Panc1 (cell line): ENCODE results near the gene CPXM1. TPM values are rescaled to one million over a fixed set of nuclear protein-coding genes. Genes with fewer than 3 reads are reported as not detected.
"Not testable (repeated sequence)": the region's sequence is repeated elsewhere in the genome, so short reads cannot be mapped to it uniquely, and the experiment has no call there.

ENCODE experiments used
- ATAC-seq: fragments of 200-7000 bp; cut with Tn5 transposase; 2 replicates; pipeline ENCODE4 v1.9.1; 2020; ENCODE audit warnings: mild to moderate bottlenecking, moderate library complexity
- BruUV-seq: library from RNA; stranded (reverse); fragments of 400-500 nt; replicated peaks from 2 replicates; lab custom pipeline; 2021; lab: Mats Ljungman, UMichigan
- CTCF ChIA-PET: fragments of 300-600 bp; sonication (Branson Sonifier 250); formaldehyde crosslinking; loops from one replicate; lab custom pipeline; 2022; ENCODE audit warnings: antibody characterized with exemption; lab: Charles Lee
- POLR2A ChIA-PET: fragments of 300-600 bp; sonication (Branson Sonifier 250); formaldehyde crosslinking; loops from one replicate; lab custom pipeline; 2022; ENCODE audit warnings: antibody characterized with exemption; lab: Charles Lee
- DNase-seq: peaks from one replicate; pipeline ENCODE4 v3.0.0-alpha.2; 2010; ENCODE audit warnings: low read depth, low spot score
- H3K27ac ChIP-seq: 2 replicates; pipeline ENCODE4 v1.5.1; 2011; ENCODE audit warnings: mild to moderate bottlenecking, low read length, inconsistent platforms
- H3K27me3 ChIP-seq: fragments of 200-500 bp; sonication (Bioruptor generic); 2 replicates; pipeline ENCODE4 v1.6.0; 2014; ENCODE audit warnings: low read length, inconsistent platforms; ENCODE audit not compliant: control insufficient read depth, insufficient read depth
- H3K36me3 ChIP-seq: fragments of 200-500 bp; sonication (Bioruptor generic); 2 replicates; pipeline ENCODE4 v1.5.1; 2014; ENCODE audit warnings: inconsistent platforms, mild to moderate bottlenecking, low read length, moderate library complexity; ENCODE audit not compliant: control insufficient read depth, insufficient read depth
- H3K4me1 ChIP-seq: 2 replicates; pipeline ENCODE4 v1.5.1; 2011; ENCODE audit warnings: inconsistent platforms, mild to moderate bottlenecking, low read length, moderate library complexity; ENCODE audit not compliant: control insufficient read depth, insufficient read depth
- H3K4me3 ChIP-seq, 2 experiments: 2 replicates each; pipeline ENCODE4 v1.5.1; 2011 to 2012; ENCODE audit warnings: low read depth in 2 of 2, low read length in 2 of 2, mild to moderate bottlenecking in 2 of 2, inconsistent platforms in 1 of 2, moderate library complexity in 1 of 2
- H3K9me3 ChIP-seq: fragments of 200-500 bp; sonication (Bioruptor generic); 2 replicates; pipeline ENCODE4 v1.5.1; 2014; ENCODE audit warnings: low read depth, mild to moderate bottlenecking, inconsistent platforms, low read length, moderate library complexity; ENCODE audit not compliant: control insufficient read depth, insufficient read depth
- CTCF ChIP-seq: fragments of 450-650 bp; IDR thresholded peaks from 2 replicates; pipeline ENCODE4 v1.5.1; 2017; ENCODE audit warnings: mild to moderate bottlenecking
- POLR2AphosphoS5 ChIP-seq: IDR thresholded peaks from 2 replicates; pipeline ENCODE4 v1.6.1; 2012; ENCODE audit warnings: mild to moderate bottlenecking, low read depth, low read length, moderate library complexity
- REST ChIP-seq, 2 experiments: IDR thresholded peaks; 2 replicates each; pipeline ENCODE4 v1.6.1; 2011 to 2012; ENCODE audit warnings: low read depth in 2 of 2, control low read depth in 1 of 2, low read length in 1 of 2, mild to moderate bottlenecking in 1 of 2, moderate library complexity in 1 of 2; ENCODE audit not compliant: insufficient read depth in 1 of 2
- SIN3A ChIP-seq: IDR thresholded peaks from 2 replicates; pipeline ENCODE4 v1.6.1; 2012; ENCODE audit warnings: low read depth, mild to moderate bottlenecking, low read length, moderate library complexity, borderline replicate concordance; ENCODE audit not compliant: insufficient read depth
- TCF7L2 ChIP-seq: IDR thresholded peaks from 2 replicates; pipeline ENCODE4 v1.6.1; 2011; ENCODE audit warnings: mild to moderate bottlenecking, low read depth, low read length, inconsistent platforms
- in situ Hi-C: cut with HindIII; loops from 2 replicates; pipeline ENCODE4 v1.10.0; 2016; ENCODE audit warnings: low sequenced_read_pairs, low pct_unique_long_range_greater_than_20kb
- intact Hi-C: fragments of 100-400 bp; cut with micrococcal nuclease; formaldehyde crosslinking; loops from one replicate; pipeline ENCODE4 v1.10.0; 2022; ENCODE audit not compliant: unreplicated experiment
- total RNA-seq: library from RNA; stranded (reverse); gene quantifications from one replicate; pipeline ENCODE4 v1.2.1, GENCODE V29; 2021; ENCODE audit not compliant: unreplicated experiment

Gene CPXM1
- total RNA-seq, 1 experiment from 2014 or later = not detected

- ATAC-seq (no peak), DNase-seq (no peak)
- no peak for TF ChIP-seq POLR2AphosphoS5
- TF ChIP-seq CTCF = no peak
- TF ChIP-seq REST (IDR thresholded peaks at IDR 0.05; ENCODE audit: insufficient read depth in 1 of 2, low read depth in 2 of 2, low read length in 1 of 2) = no peak
- TF ChIP-seq SIN3A = no peak
- no peak for TF ChIP-seq TCF7L2
- H3K36me3 ChIP-seq = no peaks in the 10 kb centered on the region
- intact Hi-C loops = no loop called here
- H3K4me3 ChIP-seq = no peak overlapping the region
- H3K27ac ChIP-seq = no peak overlapping the region
- ChIA-PET POLR2A (no interaction called here), CTCF (interaction anchor here (0.7 kb wide), 1 partner anchor 602 kb away, joined by 7 read pairs; no protein-coding TSS in a partner anchor)
- no peaks in the 10 kb centered on the region for H3K27me3 ChIP-seq
- in situ Hi-C loops = no loop called here
- no TSS peak for BruUV-seq
- no peaks in the 10 kb centered on the region; the same call in 1 of the 2 replicates for H3K4me1 ChIP-seq
- H3K9me3 ChIP-seq = peaks cover 6% of the 10 kb centered on the region; the same call in 1 of the 2 replicates
Observed at GRCh38 chr20:2809690-2810089, 9.3 kb upstream of the CPXM1 start.

GRCh38 chr20:2807929-2808328, 7.5 kb upstream of the CPXM1 start:
- DNase-seq, BruUV-seq, H3K36me3 ChIP-seq, H3K27me3 ChIP-seq, H3K27ac ChIP-seq, ATAC-seq, H3K4me3 ChIP-seq, POLR2A ChIA-PET, in situ Hi-C loops, H3K9me3 ChIP-seq, intact Hi-C loops, H3K4me1 ChIP-seq: not testable (repeated sequence)
- CTCF ChIA-PET = interaction anchor here (0.7 kb wide), 1 partner anchor 306 kb away, joined by 6 read pairs; no protein-coding TSS in a partner anchor

GRCh38 chr20:2807019-2807418, 6.6 kb upstream of the CPXM1 start:
- H3K4me1 ChIP-seq = no peaks in the 10 kb centered on the region
- POLR2A ChIA-PET = no interaction called here
- no TSS peak for BruUV-seq
- no peak overlapping the region for H3K27ac ChIP-seq
- CTCF ChIA-PET = no interaction called here
- in situ Hi-C loops (no loop called here), intact Hi-C loops (no loop called here)
- TF ChIP-seq CTCF (no peak), REST (IDR thresholded peaks at IDR 0.05; ENCODE audit: insufficient read depth in 1 of 2, low read depth in 2 of 2, low read length in 1 of 2) (no peak), SIN3A (no peak), POLR2AphosphoS5 (no peak), TCF7L2 (no peak)
- DNase-seq (no peak), ATAC-seq (no peak)
- no peak overlapping the region for H3K4me3 ChIP-seq
- H3K36me3 ChIP-seq = no peaks in the 10 kb centered on the region
- peaks cover 4% of the 10 kb centered on the region; the same call in 1 of the 2 replicates for H3K27me3 ChIP-seq
- peaks cover 2% of the 10 kb centered on the region; the same call in 1 of the 2 replicates for H3K9me3 ChIP-seq
